ENCODE results near the gene AGBL4. TPM values are rescaled to one million over a fixed set of nuclear protein-coding genes. Genes with fewer than 3 reads are reported as not detected.

Gene AGBL4
- polyA plus RNA-seq, 3 donors: 0.05 TPM; not detected in 2

- no CpG with 5 or more reads among the region's 3 CpGs for WGBS (ENCODE audit: insufficient coverage)
- H3K4me3 Mint-ChIP-seq: no peak overlapping the region
- no peak overlapping the region for H3K4me2 ChIP-seq (replicated peaks; ENCODE audit: extremely low read depth, low read length, poor library complexity, severe bottlenecking)
- peaks cover 2 to 6% (median 4%) of the 10 kb centered on the region in 7 donors for H3K9me3 Mint-ChIP-seq
- no peaks in the 10 kb centered on the region for H3K36me3 ChIP-seq (replicated peaks in 1 of 2; ENCODE audit: control insufficient read depth in 1 of 2, insufficient read depth in 2 of 2, low read length in 2 of 2)
- H3K27ac ChIP-seq (ENCODE audit: low read depth in 1 of 2, low read length in 2 of 2): no peak overlapping the region
- H3K9ac ChIP-seq (ENCODE audit: insufficient read depth, low read length, poor library complexity, severe bottlenecking): no peak overlapping the region
- no peaks in the 10 kb centered on the region for H4K20me1 ChIP-seq (ENCODE audit: insufficient read depth, low read length)
- H3K36me3 Mint-ChIP-seq: no peaks in the 10 kb centered on the region
- H3K9me3 ChIP-seq (replicated peaks in 1 of 2; ENCODE audit: control insufficient read depth in 1 of 2, insufficient read depth in 1 of 2, low read length in 2 of 2): no peaks in the 10 kb centered on the region
- no peak overlapping the region for H3K27ac Mint-ChIP-seq
- no peaks in the 10 kb centered on the region for H3K4me1 ChIP-seq (ENCODE audit: control insufficient read depth in 1 of 2, insufficient read depth in 2 of 2, low read length in 2 of 2)
- DNase-seq: no peak
- H3K27me3 ChIP-seq (ENCODE audit: control insufficient read depth in 2 of 2, insufficient read depth in 2 of 2, low read length in 2 of 2): no peaks in the 10 kb centered on the region
- no peak overlapping the region for H3K4me3 ChIP-seq (replicated peaks in 1 of 3; ENCODE audit: low read depth in 2 of 3, low read length in 3 of 3)
- no peaks in the 10 kb centered on the region for H3K27me3 Mint-ChIP-seq (ENCODE audit: low read depth in 3 of 3)
- no peak overlapping the region for H2AFZ ChIP-seq (ENCODE audit: insufficient read depth, low read depth, low read length, poor library complexity, severe bottlenecking)
- no peaks in the 10 kb centered on the region for H3K79me2 ChIP-seq (ENCODE audit: insufficient read depth, low read length)
- TF ChIP-seq CTCF (IDR thresholded peaks at IDR 0.05): no peak
- intact Hi-C loops (cut with micrococcal nuclease): no loop called here
- H3K4me1 Mint-ChIP-seq: no peaks in the 10 kb centered on the region
These were observed 836.7 kb downstream of the AGBL4 start for GRCh38 chr1:49187056-49187455.

DNA sequence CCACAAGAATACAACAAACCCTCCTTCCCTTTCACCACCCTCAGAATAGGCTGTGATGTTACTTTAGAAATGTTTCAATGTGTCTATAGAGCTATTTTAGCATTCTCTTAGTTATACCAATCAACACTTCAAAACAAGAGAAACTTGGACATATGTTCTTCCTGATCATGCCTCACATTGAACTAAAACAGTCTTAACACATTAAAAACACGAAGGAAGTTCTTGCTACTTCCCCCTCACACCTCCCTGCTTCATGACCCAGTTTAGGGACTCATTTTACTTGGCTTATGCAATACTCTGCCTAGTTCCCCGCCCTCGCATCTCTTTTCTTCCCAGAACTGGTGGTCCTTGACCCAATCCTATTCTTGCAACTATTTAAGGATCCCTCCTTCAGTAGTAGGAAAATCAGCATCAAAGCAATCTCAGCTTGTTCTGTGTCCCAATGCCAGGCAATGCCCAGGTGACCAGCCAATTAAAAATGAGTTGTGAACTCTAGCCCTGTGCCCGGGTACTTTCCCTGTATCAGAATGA, 838.2 kb downstream of the AGBL4 start:
- H3K36me3 Mint-ChIP-seq: no peaks in the 10 kb centered on the region
- no peak overlapping the region for H3K4me2 ChIP-seq (replicated peaks; ENCODE audit: extremely low read depth, low read length, poor library complexity, severe bottlenecking)
- no peak overlapping the region for H3K4me3 Mint-ChIP-seq
- H3K9me3 Mint-ChIP-seq: peaks cover 2 to 7% (median 4%) of the 10 kb centered on the region in 7 donors
- no peaks in the 10 kb centered on the region for H3K27me3 Mint-ChIP-seq (ENCODE audit: low read depth in 3 of 3)
- no peak overlapping the region for H3K9ac ChIP-seq (ENCODE audit: insufficient read depth, low read length, poor library complexity, severe bottlenecking)
- H4K20me1 ChIP-seq (ENCODE audit: insufficient read depth, low read length): no peaks in the 10 kb centered on the region
- H3K79me2 ChIP-seq (ENCODE audit: insufficient read depth, low read length): no peaks in the 10 kb centered on the region
- H3K27ac ChIP-seq (ENCODE audit: low read depth in 1 of 2, low read length in 2 of 2): no peak overlapping the region
- no peaks in the 10 kb centered on the region for H3K4me1 Mint-ChIP-seq
- no peaks in the 10 kb centered on the region for H3K27me3 ChIP-seq (ENCODE audit: control insufficient read depth in 2 of 2, insufficient read depth in 2 of 2, low read length in 2 of 2)
- H3K9me3 ChIP-seq (replicated peaks in 1 of 2; ENCODE audit: control insufficient read depth in 1 of 2, insufficient read depth in 1 of 2, low read length in 2 of 2): no peaks in the 10 kb centered on the region
- no peak for TF ChIP-seq CTCF (IDR thresholded peaks at IDR 0.05)
- no peaks in the 10 kb centered on the region for H3K4me1 ChIP-seq (ENCODE audit: control insufficient read depth in 1 of 2, insufficient read depth in 2 of 2, low read length in 2 of 2)
- no peak overlapping the region for H3K4me3 ChIP-seq (replicated peaks in 1 of 3; ENCODE audit: low read depth in 2 of 3, low read length in 3 of 3)
- 78% methylated on average over 4 of the region's 4 CpGs for WGBS (ENCODE audit: insufficient coverage)
- no peak overlapping the region for H2AFZ ChIP-seq (ENCODE audit: insufficient read depth, low read depth, low read length, poor library complexity, severe bottlenecking)
- DNase-seq: no peak
- H3K36me3 ChIP-seq (replicated peaks in 1 of 2; ENCODE audit: control insufficient read depth in 1 of 2, insufficient read depth in 2 of 2, low read length in 2 of 2): no peaks in the 10 kb centered on the region
- intact Hi-C loops (cut with micrococcal nuclease): no loop called here
- no peak overlapping the region for H3K27ac Mint-ChIP-seq
